Measurements from ENCODE around the gene CSNK1A1L.

The CSNK1A1L gene

DNA sequence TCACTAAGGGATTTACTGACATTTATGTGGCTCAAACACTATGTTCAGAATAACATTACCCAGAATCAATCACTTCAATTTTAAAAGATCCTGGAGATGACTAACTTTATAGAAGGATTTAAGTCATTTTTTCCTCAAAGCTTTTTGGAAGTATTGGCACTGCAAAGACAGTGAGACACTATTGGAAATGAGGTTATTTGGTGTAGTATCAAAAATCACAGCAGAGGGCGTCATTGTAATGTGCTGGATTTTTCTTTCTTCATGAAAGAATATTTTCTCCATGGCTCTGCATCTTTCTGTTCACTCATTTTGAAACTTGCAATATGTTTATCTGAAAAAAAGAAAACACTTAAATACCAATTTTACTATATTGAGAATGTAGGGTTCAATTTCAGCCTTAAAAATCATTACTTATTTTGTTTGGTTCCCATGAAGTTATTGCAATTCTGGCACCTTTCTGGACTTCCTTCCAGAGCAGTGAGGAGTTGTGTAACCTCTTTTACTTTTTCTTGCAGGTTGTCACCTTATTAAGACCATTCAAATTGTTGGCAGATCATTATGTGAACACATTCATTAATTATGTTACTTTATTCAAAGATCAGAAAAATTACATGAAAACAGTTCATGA is 3.7 kb upstream of the CSNK1A1L start:
- H3K27me3 ChIP-seq (ENCODE audit: insufficient read depth, low read length), result no peaks in the 10 kb centered on the region
- no peaks in the 10 kb centered on the region for H3K9me2 ChIP-seq (ENCODE audit: low read depth, low read length)
- no peak overlapping the region for H3K4me2 ChIP-seq (ENCODE audit: low read length)
- TF ChIP-seq CTCF (IDR thresholded peaks at IDR 0.05; ENCODE audit: low read length) (peak; percentile 57; the same call in 1 of the 2 replicates), EZH2 (IDR thresholded peaks at IDR 0.05; ENCODE audit: borderline replicate concordance, low read length) (no peak)
- H3F3A ChIP-seq (ENCODE audit: insufficient read depth, low read length), result no peaks in the 10 kb centered on the region
- no peak overlapping the region for H2AFZ ChIP-seq (ENCODE audit: low read length)
- H4K20me1 ChIP-seq (ENCODE audit: insufficient read depth, low read length), result no peaks in the 10 kb centered on the region
- no peak overlapping the region for H3K27ac ChIP-seq (ENCODE audit: low read depth, low read length, poor library complexity, severe bottlenecking)
- no peaks in the 10 kb centered on the region for H3K9me3 ChIP-seq (ENCODE audit: low read length)
- H3K4me3 ChIP-seq (ENCODE audit: low read depth, low read length, poor library complexity, severe bottlenecking), result no peak overlapping the region
- H3K4me1 ChIP-seq (ENCODE audit: insufficient read depth, low read length, severe bottlenecking), result no peaks in the 10 kb centered on the region
- no peaks in the 10 kb centered on the region for H3K79me2 ChIP-seq (ENCODE audit: insufficient read depth, low read length)
- H3K36me3 ChIP-seq (ENCODE audit: insufficient read depth, low read length), result no peaks in the 10 kb centered on the region
- H3K9ac ChIP-seq (ENCODE audit: low read length), result no peak overlapping the region

DNA sequence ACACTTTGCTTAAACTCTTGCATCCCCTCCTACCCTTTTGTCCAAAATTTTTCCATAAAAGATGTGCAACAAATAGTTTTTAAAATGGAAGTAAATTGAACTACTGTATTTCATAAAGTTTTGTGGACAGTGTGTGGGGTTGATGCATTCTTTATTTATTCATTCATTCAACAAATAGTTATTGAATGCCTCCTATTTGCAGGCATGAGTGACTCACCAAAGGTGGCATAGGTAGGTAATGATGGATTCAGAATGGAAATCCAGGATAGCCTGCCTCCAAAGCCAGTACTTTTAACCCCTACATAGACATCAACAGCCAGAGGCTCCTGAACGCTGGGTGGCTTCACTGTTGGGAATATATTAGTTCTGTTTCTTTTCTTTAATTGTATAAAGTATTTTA is 2.4 kb upstream of the CSNK1A1L start:
- H3K27ac ChIP-seq (ENCODE audit: low read depth, low read length, poor library complexity, severe bottlenecking), result no peak overlapping the region

GRCh38 chr13:37107456-37107855 is 2.0 kb upstream of the CSNK1A1L start:
- Histone ChIP-seq H3K79me2 (ENCODE audit: insufficient read depth, low read length) (no peaks in the 10 kb centered on the region), H3K36me3 (ENCODE audit: insufficient read depth, low read length) (no peaks in the 10 kb centered on the region), H2AFZ (ENCODE audit: low read length) (no peak overlapping the region), H3F3A (ENCODE audit: insufficient read depth, low read length) (no peaks in the 10 kb centered on the region), H3K4me2 (ENCODE audit: low read length) (no peak overlapping the region), H3K27me3 (ENCODE audit: insufficient read depth, low read length) (no peaks in the 10 kb centered on the region), H3K4me3 (ENCODE audit: low read depth, low read length, poor library complexity, severe bottlenecking) (no peak overlapping the region), H3K27ac (ENCODE audit: low read depth, low read length, poor library complexity, severe bottlenecking) (no peak overlapping the region), H4K20me1 (ENCODE audit: insufficient read depth, low read length) (no peaks in the 10 kb centered on the region), H3K9me2 (ENCODE audit: low read depth, low read length) (no peaks in the 10 kb centered on the region), H3K4me1 (ENCODE audit: insufficient read depth, low read length, severe bottlenecking) (no peaks in the 10 kb centered on the region), H3K9ac (ENCODE audit: low read length) (no peak overlapping the region), H3K9me3 (ENCODE audit: low read length) (no peaks in the 10 kb centered on the region)
- TF ChIP-seq EZH2 (IDR thresholded peaks at IDR 0.05; ENCODE audit: borderline replicate concordance, low read length), result no peak

More for the DNA sequence above, 2.4 kb upstream of the CSNK1A1L start:
- Histone ChIP-seq H3F3A (ENCODE audit: insufficient read depth, low read length) (no peaks in the 10 kb centered on the region), H3K36me3 (ENCODE audit: insufficient read depth, low read length) (no peaks in the 10 kb centered on the region), H3K4me3 (ENCODE audit: low read depth, low read length, poor library complexity, severe bottlenecking) (no peak overlapping the region), H3K27me3 (ENCODE audit: insufficient read depth, low read length) (no peaks in the 10 kb centered on the region), H4K20me1 (ENCODE audit: insufficient read depth, low read length) (no peaks in the 10 kb centered on the region), H3K4me1 (ENCODE audit: insufficient read depth, low read length, severe bottlenecking) (no peaks in the 10 kb centered on the region), H3K4me2 (ENCODE audit: low read length) (no peak overlapping the region), H2AFZ (ENCODE audit: low read length) (no peak overlapping the region), H3K9me2 (ENCODE audit: low read depth, low read length) (no peaks in the 10 kb centered on the region), H3K79me2 (ENCODE audit: insufficient read depth, low read length) (no peaks in the 10 kb centered on the region), H3K9me3 (ENCODE audit: low read length) (no peaks in the 10 kb centered on the region), H3K9ac (ENCODE audit: low read length) (no peak overlapping the region)
- TF ChIP-seq EZH2 (IDR thresholded peaks at IDR 0.05; ENCODE audit: borderline replicate concordance, low read length), result no peak
- no peak for TF ChIP-seq CTCF (IDR thresholded peaks at IDR 0.05; ENCODE audit: low read length)

DNA sequence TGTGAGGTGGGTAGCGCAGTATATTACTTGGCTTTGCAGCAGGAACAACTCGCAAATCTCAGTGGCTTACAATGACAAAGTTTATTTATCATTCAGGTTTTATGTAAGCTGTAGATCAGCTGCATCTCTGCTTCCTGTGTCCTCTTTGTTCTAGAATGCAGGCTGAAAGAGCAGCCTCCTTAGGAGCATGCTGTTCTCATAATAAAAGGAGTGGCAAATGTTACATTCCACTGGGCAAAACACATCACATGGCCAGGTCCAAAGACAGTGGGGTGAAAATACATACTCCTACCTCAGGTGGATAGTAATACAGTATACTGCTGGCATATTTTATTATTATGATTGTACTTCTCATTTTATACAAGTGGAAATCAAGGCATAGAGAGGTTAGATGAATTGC is 1.2 kb upstream of the CSNK1A1L start:
- Histone ChIP-seq H3K4me3 (ENCODE audit: low read depth, low read length, poor library complexity, severe bottlenecking) (no peak overlapping the region), H4K20me1 (ENCODE audit: insufficient read depth, low read length) (no peaks in the 10 kb centered on the region), H3F3A (ENCODE audit: insufficient read depth, low read length) (no peaks in the 10 kb centered on the region), H3K36me3 (ENCODE audit: insufficient read depth, low read length) (no peaks in the 10 kb centered on the region), H3K4me1 (ENCODE audit: insufficient read depth, low read length, severe bottlenecking) (no peaks in the 10 kb centered on the region), H3K27me3 (ENCODE audit: insufficient read depth, low read length) (no peaks in the 10 kb centered on the region), H3K4me2 (ENCODE audit: low read length) (no peak overlapping the region), H3K79me2 (ENCODE audit: insufficient read depth, low read length) (no peaks in the 10 kb centered on the region), H3K9me2 (ENCODE audit: low read depth, low read length) (no peaks in the 10 kb centered on the region), H3K27ac (ENCODE audit: low read depth, low read length, poor library complexity, severe bottlenecking) (no peak overlapping the region), H2AFZ (ENCODE audit: low read length) (no peak overlapping the region), H3K9me3 (ENCODE audit: low read length) (no peaks in the 10 kb centered on the region), H3K9ac (ENCODE audit: low read length) (no peak overlapping the region)
- TF ChIP-seq EZH2 (IDR thresholded peaks at IDR 0.05; ENCODE audit: borderline replicate concordance, low read length) (no peak), CTCF (IDR thresholded peaks at IDR 0.05; ENCODE audit: low read length) (no peak)

All from OCI-LY1 (cell line).